Fibroblast of lung (primary cell): ENCODE measurements around the gene DGKG.

Experiments
- CTCF ChIP-seq, 2 donors: IDR thresholded peaks in 1 of 2; conservative IDR thresholded peaks in 1 of 2; 1 replicate in 1 of 2; 2 replicates in 1 of 2; pipeline ENCODE4 v1.5.1; 2011 to 2012; ENCODE audit warnings: low read length in 2 of 2, control low read depth in 1 of 2, inconsistent platforms in 1 of 2, low read depth in 1 of 2, mild to moderate bottlenecking in 1 of 2
- EZH2 ChIP-seq: IDR thresholded peaks from 2 replicates; pipeline ENCODE4 v1.5.1; 2012; ENCODE audit warnings: low read length, control low read depth, mild to moderate bottlenecking; ENCODE audit errors: missing control alignments

GRCh38 chr3:186097663-186098451 is 264.2 kb downstream of the DGKG start:
- TF ChIP-seq CTCF (conservative IDR thresholded peaks at IDR 0.05 in 1 of 2, IDR thresholded peaks at IDR 0.05 in 1 of 2; ENCODE audit: low read depth in 1 of 2, low read length in 2 of 2) (no peak), EZH2 (no peak)
